ENCODE measurements around the gene VILL. TPM values are rescaled to one million over a fixed set of nuclear protein-coding genes. Genes with fewer than 3 reads are reported as not detected.
A peak's percentile ranks its signal among the peaks of the same experiment; 100 is the strongest.

The VILL gene
- total and polyA plus RNA-seq, 2 donors (not counting 1 experiment from before 2014, with no cell fraction given): 2.0 to 9.4 TPM

DNA sequence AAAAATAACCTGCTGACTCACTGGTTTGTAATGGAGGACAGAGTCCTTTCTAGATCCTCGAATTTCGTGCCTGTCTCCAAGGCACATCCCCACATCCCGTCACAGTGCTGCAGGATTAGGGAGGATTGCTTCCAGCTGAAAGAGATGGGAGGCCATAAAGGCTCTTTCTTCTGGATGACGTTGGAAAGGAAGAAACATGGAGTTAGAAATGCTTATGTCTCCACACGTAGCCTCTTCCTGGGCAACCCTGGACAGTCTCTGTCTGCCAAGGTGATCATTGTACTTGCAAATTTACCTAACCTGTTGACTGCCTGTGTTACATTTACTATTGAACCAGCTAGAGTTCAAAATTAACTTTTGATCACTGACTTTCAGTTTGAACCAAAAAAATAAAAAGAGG, 27.6 kb upstream of the VILL start:
- TF ChIP-seq EZH2 (IDR thresholded peaks at IDR 0.05; ENCODE audit: low read length, missing control alignments): no peak
- TF ChIP-seq, protein P1, sequence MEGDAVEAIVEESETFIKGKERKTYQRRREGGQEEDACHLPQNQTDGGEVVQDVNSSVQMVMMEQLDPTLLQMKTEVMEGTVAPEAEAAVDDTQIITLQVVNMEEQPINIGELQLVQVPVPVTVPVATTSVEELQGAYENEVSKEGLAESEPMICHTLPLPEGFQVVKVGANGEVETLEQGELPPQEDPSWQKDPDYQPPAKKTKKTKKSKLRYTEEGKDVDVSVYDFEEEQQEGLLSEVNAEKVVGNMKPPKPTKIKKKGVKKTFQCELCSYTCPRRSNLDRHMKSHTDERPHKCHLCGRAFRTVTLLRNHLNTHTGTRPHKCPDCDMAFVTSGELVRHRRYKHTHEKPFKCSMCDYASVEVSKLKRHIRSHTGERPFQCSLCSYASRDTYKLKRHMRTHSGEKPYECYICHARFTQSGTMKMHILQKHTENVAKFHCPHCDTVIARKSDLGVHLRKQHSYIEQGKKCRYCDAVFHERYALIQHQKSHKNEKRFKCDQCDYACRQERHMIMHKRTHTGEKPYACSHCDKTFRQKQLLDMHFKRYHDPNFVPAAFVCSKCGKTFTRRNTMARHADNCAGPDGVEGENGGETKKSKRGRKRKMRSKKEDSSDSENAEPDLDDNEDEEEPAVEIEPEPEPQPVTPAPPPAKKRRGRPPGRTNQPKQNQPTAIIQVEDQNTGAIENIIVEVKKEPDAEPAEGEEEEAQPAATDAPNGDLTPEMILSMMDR (conservative IDR thresholded peaks at IDR 0.05 in 1 of 2, IDR thresholded peaks at IDR 0.05 in 1 of 2; ENCODE audit: low read depth in 1 of 2, low read length in 2 of 2): no peak
- Histone ChIP-seq H2AFZ (ENCODE audit: low read length) (peak overlapping the region; percentile 58), H3K79me2 (ENCODE audit: control insufficient read depth, insufficient read depth, low read length) (no peaks in the 10 kb centered on the region), H3K4me3 (replicated peaks in 1 of 4; ENCODE audit: control extremely low read depth in 1 of 4, insufficient read depth in 1 of 4, low read depth in 3 of 4, low read length in 4 of 4) (no peak overlapping the region), H3K36me3 (ENCODE audit: control insufficient read depth, insufficient read depth, low read length) (no peaks in the 10 kb centered on the region), H3K4me1 (ENCODE audit: control insufficient read depth, extremely low read depth, insufficient read depth, low read length) (peaks cover 2% of the 10 kb centered on the region), H3K27me3 (ENCODE audit: control insufficient read depth, insufficient read depth, low read length) (no peaks in the 10 kb centered on the region), H3K4me2 (ENCODE audit: extremely low read depth, insufficient read depth, low read length) (no peak overlapping the region), H4K20me1 (ENCODE audit: control insufficient read depth, extremely low read depth, insufficient read depth, low read length) (no peaks in the 10 kb centered on the region), H3K9ac (ENCODE audit: insufficient read depth, low read length) (no peak overlapping the region), H3K9me3 (ENCODE audit: control insufficient read depth, insufficient read depth, low read depth, low read length) (no peaks in the 10 kb centered on the region), H3K27ac (ENCODE audit: insufficient read depth, low read length) (peak overlapping the region; percentile 12)
- no peak for DNase-seq (ENCODE audit: low read depth in 2 of 2)

DNA sequence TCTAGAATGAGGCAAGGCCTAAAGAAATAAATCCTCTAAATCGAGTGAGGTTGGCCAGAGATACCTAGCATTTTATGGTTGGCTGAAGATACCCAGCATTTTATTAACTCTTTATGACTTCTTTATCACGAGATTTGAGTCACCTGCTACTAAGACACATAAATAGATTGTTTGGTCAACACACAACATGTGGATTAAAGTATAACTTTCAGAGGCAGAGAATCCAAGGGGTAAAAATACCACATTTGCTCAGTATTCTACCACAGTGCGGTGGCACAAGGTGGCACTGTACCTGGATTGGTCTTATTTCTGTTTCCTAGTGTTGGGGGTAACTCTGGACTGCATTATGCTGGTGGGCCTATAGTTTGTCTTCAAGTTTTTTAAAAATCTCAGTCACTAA, 27.0 kb upstream of the VILL start:
- Histone ChIP-seq H3K79me2 (ENCODE audit: control insufficient read depth, insufficient read depth, low read length) (no peaks in the 10 kb centered on the region), H3K27ac (ENCODE audit: insufficient read depth, low read length) (no peak overlapping the region), H3K9me3 (ENCODE audit: control insufficient read depth, insufficient read depth, low read depth, low read length) (no peaks in the 10 kb centered on the region), H4K20me1 (ENCODE audit: control insufficient read depth, extremely low read depth, insufficient read depth, low read length) (no peaks in the 10 kb centered on the region), H3K27me3 (ENCODE audit: control insufficient read depth, insufficient read depth, low read length) (no peaks in the 10 kb centered on the region), H3K4me3 (replicated peaks in 1 of 4; ENCODE audit: control extremely low read depth in 1 of 4, insufficient read depth in 1 of 4, low read depth in 3 of 4, low read length in 4 of 4) (no peak overlapping the region), H3K4me1 (ENCODE audit: control insufficient read depth, extremely low read depth, insufficient read depth, low read length) (peaks cover 2% of the 10 kb centered on the region), H3K4me2 (ENCODE audit: extremely low read depth, insufficient read depth, low read length) (no peak overlapping the region), H3K36me3 (ENCODE audit: control insufficient read depth, insufficient read depth, low read length) (no peaks in the 10 kb centered on the region), H3K9ac (ENCODE audit: insufficient read depth, low read length) (no peak overlapping the region), H2AFZ (ENCODE audit: low read length) (no peak overlapping the region)
- no peak for DNase-seq (ENCODE audit: low read depth in 2 of 2)
- TF ChIP-seq, protein P1 (conservative IDR thresholded peaks at IDR 0.05 in 1 of 2, IDR thresholded peaks at IDR 0.05 in 1 of 2; ENCODE audit: low read depth in 1 of 2, low read length in 2 of 2): no peak
- no peak for TF ChIP-seq EZH2 (IDR thresholded peaks at IDR 0.05; ENCODE audit: low read length, missing control alignments)

GRCh38 chr3:37964146-37964545, 26.4 kb upstream of the VILL start:
- no peak overlapping the region for H2AFZ ChIP-seq (ENCODE audit: low read length)
- H3K27ac ChIP-seq (ENCODE audit: insufficient read depth, low read length): no peak overlapping the region
- no peaks in the 10 kb centered on the region for H3K27me3 ChIP-seq (ENCODE audit: control insufficient read depth, insufficient read depth, low read length)
- no peak overlapping the region for H3K9ac ChIP-seq (ENCODE audit: insufficient read depth, low read length)
- TF ChIP-seq EZH2 (IDR thresholded peaks at IDR 0.05; ENCODE audit: low read length, missing control alignments): no peak
- TF ChIP-seq, protein P1 (conservative IDR thresholded peaks at IDR 0.05 in 1 of 2, IDR thresholded peaks at IDR 0.05 in 1 of 2; ENCODE audit: low read depth in 1 of 2, low read length in 2 of 2): no peak
- H3K79me2 ChIP-seq (ENCODE audit: control insufficient read depth, insufficient read depth, low read length): no peaks in the 10 kb centered on the region
- no peaks in the 10 kb centered on the region for H4K20me1 ChIP-seq (ENCODE audit: control insufficient read depth, extremely low read depth, insufficient read depth, low read length)
- H3K4me1 ChIP-seq (ENCODE audit: control insufficient read depth, extremely low read depth, insufficient read depth, low read length): peaks cover 2% of the 10 kb centered on the region
- no peak overlapping the region for H3K4me3 ChIP-seq (replicated peaks in 1 of 4; ENCODE audit: control extremely low read depth in 1 of 4, insufficient read depth in 1 of 4, low read depth in 3 of 4, low read length in 4 of 4)
- no peaks in the 10 kb centered on the region for H3K9me3 ChIP-seq (ENCODE audit: control insufficient read depth, insufficient read depth, low read depth, low read length)
- DNase-seq (ENCODE audit: low read depth in 2 of 2): no peak
- no peaks in the 10 kb centered on the region for H3K36me3 ChIP-seq (ENCODE audit: control insufficient read depth, insufficient read depth, low read length)
- no peak overlapping the region for H3K4me2 ChIP-seq (ENCODE audit: extremely low read depth, insufficient read depth, low read length)

All from fibroblast of lung (primary cell).